AG04449 (cell line): ENCODE data around the gene KIF26B.
A peak's percentile ranks its signal among the peaks of the same experiment; 100 is the strongest.

Experiments
- CTCF ChIA-PET: fragments of 350-600 bp; formaldehyde crosslinking; extraction: SDS; loops from one replicate; lab custom pipeline; 2021; ENCODE audit warnings: antibody characterized with exemption; lab: Yijun Ruan, JAX
- POLR2A ChIA-PET: fragments of 400-600, 350-600 bp; formaldehyde crosslinking; extraction: SDS; loops from one replicate; lab custom pipeline; 2020; ENCODE audit warnings: antibody characterized with exemption, inconsistent platforms; lab: Yijun Ruan, JAX
- DNase-seq: peaks from one replicate; pipeline ENCODE4 v3.0.0-alpha.2; 2010; ENCODE audit warnings: low read depth, low spot score
- H3K4me3 ChIP-seq: 2 replicates; pipeline ENCODE4 v1.5.1; 2011; ENCODE audit warnings: low read depth, mild to moderate bottlenecking, control low read depth, low read length
- TF ChIP-seq, protein P1 (sequence below): IDR thresholded peaks from one replicate; pipeline ENCODE4 v1.5.1; 2011; ENCODE audit warnings: mild to moderate bottlenecking, moderate library complexity, low read length, control low read depth, inconsistent platforms; ENCODE audit not compliant: insufficient read depth; ENCODE audit errors: missing control alignments

The KIF26B gene

GRCh38 chr1:245155272-245156040, 671 bp downstream of the KIF26B start:
- CTCF ChIA-PET = interaction anchor here (0.7 to 6.2 kb wide), 33 partner anchors 8 to 1339 kb away, joined by 3 to 80 read pairs (median 4); no protein-coding TSS in a partner anchor
- no peak for DNase-seq
- TF ChIP-seq, protein P1, sequence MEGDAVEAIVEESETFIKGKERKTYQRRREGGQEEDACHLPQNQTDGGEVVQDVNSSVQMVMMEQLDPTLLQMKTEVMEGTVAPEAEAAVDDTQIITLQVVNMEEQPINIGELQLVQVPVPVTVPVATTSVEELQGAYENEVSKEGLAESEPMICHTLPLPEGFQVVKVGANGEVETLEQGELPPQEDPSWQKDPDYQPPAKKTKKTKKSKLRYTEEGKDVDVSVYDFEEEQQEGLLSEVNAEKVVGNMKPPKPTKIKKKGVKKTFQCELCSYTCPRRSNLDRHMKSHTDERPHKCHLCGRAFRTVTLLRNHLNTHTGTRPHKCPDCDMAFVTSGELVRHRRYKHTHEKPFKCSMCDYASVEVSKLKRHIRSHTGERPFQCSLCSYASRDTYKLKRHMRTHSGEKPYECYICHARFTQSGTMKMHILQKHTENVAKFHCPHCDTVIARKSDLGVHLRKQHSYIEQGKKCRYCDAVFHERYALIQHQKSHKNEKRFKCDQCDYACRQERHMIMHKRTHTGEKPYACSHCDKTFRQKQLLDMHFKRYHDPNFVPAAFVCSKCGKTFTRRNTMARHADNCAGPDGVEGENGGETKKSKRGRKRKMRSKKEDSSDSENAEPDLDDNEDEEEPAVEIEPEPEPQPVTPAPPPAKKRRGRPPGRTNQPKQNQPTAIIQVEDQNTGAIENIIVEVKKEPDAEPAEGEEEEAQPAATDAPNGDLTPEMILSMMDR = no peak

GRCh38 chr1:245156041-245156735, 1.4 kb downstream of the KIF26B start:
- H3K4me3 ChIP-seq = peak overlapping the region; percentile 68
- no peak for DNase-seq
- ChIA-PET CTCF (interaction anchor here (0.7 to 6.2 kb wide), 40 partner anchors 11 to 1338 kb away, joined by 3 to 80 read pairs (median 4); no protein-coding TSS in a partner anchor), POLR2A (interaction anchor here (0.9 kb wide), 1 partner anchor 321 kb away, joined by 3 read pairs; no protein-coding TSS in a partner anchor)
- TF ChIP-seq, protein P1 = peak; percentile 93

More at GRCh38 chr1:245155272-245156040, 671 bp downstream of the KIF26B start:
- H3K4me3 ChIP-seq = peak overlapping the region; percentile 68
- POLR2A ChIA-PET = interaction anchor here (0.9 kb wide), 1 partner anchor 321 kb away, joined by 3 read pairs; no protein-coding TSS in a partner anchor

DNA sequence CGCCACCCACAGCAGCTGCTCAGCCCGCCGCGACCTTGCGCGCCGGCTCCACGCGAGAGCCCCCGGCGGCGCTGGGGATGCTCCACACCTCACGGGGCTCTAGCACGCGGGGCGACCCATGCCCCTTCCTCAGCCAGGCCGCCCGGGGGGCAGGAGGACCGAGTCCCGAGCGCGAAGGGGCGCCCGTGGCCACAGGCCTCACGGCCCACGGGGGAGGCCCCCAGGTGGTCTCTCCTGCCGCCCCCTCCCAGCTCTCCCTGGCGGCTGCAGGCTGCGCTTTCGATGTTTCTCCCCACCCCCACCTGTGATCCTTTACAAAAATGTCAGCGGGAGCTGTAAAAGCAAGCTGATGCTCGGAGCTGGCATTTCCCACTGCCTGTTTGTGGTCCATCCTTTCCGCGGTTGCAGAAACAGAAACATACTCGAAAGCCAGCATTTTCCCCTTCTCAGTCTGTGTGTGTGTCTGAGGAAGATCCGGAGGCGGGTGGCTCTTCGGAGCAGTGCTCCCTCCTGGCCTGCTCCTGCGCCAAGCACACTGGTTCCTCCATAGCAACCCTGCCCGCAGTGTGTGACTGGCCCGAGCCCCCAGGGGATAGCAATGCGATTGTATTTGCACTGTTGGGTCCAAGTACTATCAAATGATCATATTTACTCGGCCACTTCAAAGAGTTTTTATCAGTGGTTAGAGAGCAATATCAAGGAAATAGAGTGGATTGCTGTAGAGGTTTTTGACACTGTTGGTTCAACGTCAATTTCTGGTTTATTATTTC, 2.1 kb downstream of the KIF26B start:
- CTCF ChIA-PET = interaction anchor here (0.9 to 6.2 kb wide), 38 partner anchors 10 to 1337 kb away, joined by 3 to 80 read pairs (median 4); no protein-coding TSS in a partner anchor
- DNase-seq = no peak
- H3K4me3 ChIP-seq = peak overlapping the region; percentile 68
- POLR2A ChIA-PET = interaction anchor here (0.6 to 0.7 kb wide), 3 partner anchors 253 to 1292 kb away, joined by 3 to 7 read pairs (median 3); no protein-coding TSS in a partner anchor
- TF ChIP-seq, protein P1 = no peak

GRCh38 chr1:245158913-245159312, 4.1 kb downstream of the KIF26B start:
- ChIA-PET POLR2A (no interaction called here), CTCF (interaction anchor here (1.2 kb wide), 2 partner anchors 9 to 844 kb away, joined by 3 read pairs; no protein-coding TSS in a partner anchor)
- TF ChIP-seq, protein P1 = no peak
- DNase-seq = no peak
- no peak overlapping the region for H3K4me3 ChIP-seq

DNA sequence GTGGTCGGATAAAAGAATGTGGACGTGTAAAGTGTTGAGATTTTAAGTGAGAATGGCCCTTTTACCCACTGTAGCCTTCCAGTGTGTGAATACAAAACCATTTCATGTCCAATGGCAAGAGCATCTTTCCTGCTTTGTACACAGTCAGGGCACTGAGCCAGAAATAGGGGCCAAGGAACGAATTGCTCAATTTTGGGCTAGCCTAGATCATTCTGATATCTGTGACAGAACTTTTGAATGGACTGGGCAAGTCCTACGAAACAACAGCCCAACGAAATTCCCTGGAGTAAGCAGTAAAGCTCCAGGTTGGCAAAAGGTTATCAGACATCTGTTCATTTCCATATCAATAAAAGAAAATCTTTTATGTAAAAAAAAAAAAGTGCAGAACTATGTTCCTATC, 5.5 kb downstream of the KIF26B start:
- POLR2A ChIA-PET = no interaction called here
- CTCF ChIA-PET = interaction anchor here (1.2 kb wide), 2 partner anchors 8 to 843 kb away, joined by 3 read pairs; no protein-coding TSS in a partner anchor

More for the DNA sequence above, 5.5 kb downstream of the KIF26B start:
- no peak overlapping the region for H3K4me3 ChIP-seq
- TF ChIP-seq, protein P1 = no peak
- DNase-seq = no peak
